Urinary bladder (tissue), 4 donors: Measurements from ENCODE around the gene FRAS1. TPM values are rescaled to one million over a fixed set of nuclear protein-coding genes. Genes with fewer than 3 reads are reported as not detected.
"Not testable (repeated sequence)": the region's sequence is repeated elsewhere in the genome, so short reads cannot be mapped to it uniquely, and the experiment has no call there.

Experiments
- DNase-seq: peaks from one replicate; pipeline ENCODE4 v3.0.0-alpha.2; 2015; ENCODE audit errors: extremely low spot score
- H3K27ac ChIP-seq: one replicate; pipeline ENCODE4 v1.5.1; 2013; ENCODE audit warnings: low read depth, mild to moderate bottlenecking, moderate library complexity
- H3K36me3 ChIP-seq: one replicate; pipeline ENCODE4 v1.6.1; 2013; ENCODE audit warnings: mild to moderate bottlenecking, moderate library complexity; ENCODE audit not compliant: insufficient read depth
- H3K4me1 ChIP-seq: one replicate; pipeline ENCODE4 v1.6.1; 2013; ENCODE audit warnings: mild to moderate bottlenecking, moderate library complexity; ENCODE audit not compliant: insufficient read depth
- H3K4me3 ChIP-seq: one replicate; pipeline ENCODE4 v1.5.1; 2013; ENCODE audit warnings: low read depth, low read length
- WGBS: extraction: QIAGEN DNeasy Blood & Tissue Kit; methylation state at CpG from one replicate; pipeline ENCODE4 v1.1.7; 2013; 5-methylcytosine and 5-hydroxymethylcytosine counted together
- polyA plus RNA-seq: library from polyadenylated mRNA; stranded (reverse); fragments of 200-250 nt; gene quantifications from one replicate; pipeline ENCODE4 v1.2.3, GENCODE V29; 2013
- total RNA-seq: library from RNA; depleted of rRNA; stranded (reverse); fragments of >200 nt; gene quantifications from one replicate; pipeline ENCODE4 v1.2.3, GENCODE V29; 2014
- donor health status: healthy with polysubstance abuse.
- donor health status: healthy.

The FRAS1 gene
- total and polyA plus RNA-seq, 2 donors, result 0.27 to 20.5 TPM

- no peak overlapping the region for H3K27ac ChIP-seq
- H3K4me3 ChIP-seq, result no peak overlapping the region
- no peaks in the 10 kb centered on the region for H3K4me1 ChIP-seq
- no peak for DNase-seq
- 75% methylated on average over 5 of the region's 5 CpGs for WGBS
- no peaks in the 10 kb centered on the region for H3K36me3 ChIP-seq
Observed at GRCh38 chr4:78174891-78175290, 117.8 kb downstream of the FRAS1 start.

- 68% methylated on average over 2 of the region's 2 CpGs for WGBS
Observed at GRCh38 chr4:78179196-78179595, 122.1 kb downstream of the FRAS1 start.

GRCh38 chr4:78181681-78182234 lies 124.6 kb downstream of the FRAS1 start:
- H3K4me3 ChIP-seq, H3K4me1 ChIP-seq, H3K36me3 ChIP-seq, H3K27ac ChIP-seq, DNase-seq: not testable (repeated sequence)
- WGBS, result 98% methylated on average over 36 of the region's 36 CpGs

More at GRCh38 chr4:78179196-78179595, 122.1 kb downstream of the FRAS1 start:
- DNase-seq, result no peak
- no peaks in the 10 kb centered on the region for H3K4me1 ChIP-seq
- H3K27ac ChIP-seq, result no peak overlapping the region
- no peaks in the 10 kb centered on the region for H3K36me3 ChIP-seq
- H3K4me3 ChIP-seq, result no peak overlapping the region

GRCh38 chr4:78184584-78184983 lies 127.5 kb downstream of the FRAS1 start:
- no peak for DNase-seq
- no peaks in the 10 kb centered on the region for H3K36me3 ChIP-seq
- H3K27ac ChIP-seq, result no peak overlapping the region
- no peak overlapping the region for H3K4me3 ChIP-seq
- H3K4me1 ChIP-seq, result no peaks in the 10 kb centered on the region

GRCh38 chr4:78185117-78185516 lies 128.0 kb downstream of the FRAS1 start:
- Histone ChIP-seq H3K36me3 (no peaks in the 10 kb centered on the region), H3K4me3 (no peak overlapping the region), H3K4me1 (no peaks in the 10 kb centered on the region), H3K27ac (no peak overlapping the region)
- WGBS, result 66% methylated on average over 2 of the region's 2 CpGs
- no peak for DNase-seq

- no peak overlapping the region for H3K27ac ChIP-seq
- H3K36me3 ChIP-seq, result no peaks in the 10 kb centered on the region
- no peak overlapping the region for H3K4me3 ChIP-seq
- H3K4me1 ChIP-seq, result no peaks in the 10 kb centered on the region
- no peak for DNase-seq
- WGBS, result 83% methylated on average over 6 of the region's 6 CpGs
Observed at GRCh38 chr4:78186597-78187543, 129.7 kb downstream of the FRAS1 start.

GRCh38 chr4:78190068-78190467 lies 132.9 kb downstream of the FRAS1 start:
- WGBS, result 69% methylated on average over 1 of the region's 1 CpG

GRCh38 chr4:78190595-78190994 lies 133.5 kb downstream of the FRAS1 start:
- no peak overlapping the region for H3K4me3 ChIP-seq
- no peak for DNase-seq
- no peak overlapping the region for H3K27ac ChIP-seq
- no peaks in the 10 kb centered on the region for H3K36me3 ChIP-seq
- no peaks in the 10 kb centered on the region for H3K4me1 ChIP-seq

More at GRCh38 chr4:78190068-78190467, 132.9 kb downstream of the FRAS1 start:
- Histone ChIP-seq H3K36me3 (no peaks in the 10 kb centered on the region), H3K4me1 (no peaks in the 10 kb centered on the region), H3K27ac (no peak overlapping the region), H3K4me3 (no peak overlapping the region)
- no peak for DNase-seq

- no peak overlapping the region for H3K4me3 ChIP-seq
- H3K27ac ChIP-seq, result no peak overlapping the region
- DNase-seq, result no peak
- H3K4me1 ChIP-seq, result no peaks in the 10 kb centered on the region
- 84% methylated on average over 4 of the region's 4 CpGs for WGBS
- H3K36me3 ChIP-seq, result no peaks in the 10 kb centered on the region
Observed at GRCh38 chr4:78197947-78198346, 140.8 kb downstream of the FRAS1 start.

- Histone ChIP-seq H3K27ac (no peak overlapping the region), H3K4me3 (no peak overlapping the region), H3K4me1 (no peaks in the 10 kb centered on the region), H3K36me3 (no peaks in the 10 kb centered on the region)
- WGBS, result 84% methylated on average over 1 of the region's 1 CpG
- DNase-seq, result no peak
Observed at GRCh38 chr4:78199984-78200383, 142.9 kb downstream of the FRAS1 start.

GRCh38 chr4:78200949-78201348 lies 143.8 kb downstream of the FRAS1 start:
- no peak overlapping the region for H3K4me3 ChIP-seq
- H3K4me1 ChIP-seq, result no peaks in the 10 kb centered on the region
- no peaks in the 10 kb centered on the region for H3K36me3 ChIP-seq
- H3K27ac ChIP-seq, result no peak overlapping the region
- WGBS, result 56% methylated on average over 1 of the region's 1 CpG
- no peak for DNase-seq

GRCh38 chr4:78204176-78204575 lies 147.1 kb downstream of the FRAS1 start:
- no peaks in the 10 kb centered on the region for H3K4me1 ChIP-seq
- no peak for DNase-seq
- H3K27ac ChIP-seq, result no peak overlapping the region
- H3K36me3 ChIP-seq, result no peaks in the 10 kb centered on the region
- no peak overlapping the region for H3K4me3 ChIP-seq
- 67% methylated on average over 2 of the region's 2 CpGs for WGBS

- Histone ChIP-seq H3K27ac (no peak overlapping the region), H3K36me3 (no peaks in the 10 kb centered on the region), H3K4me1 (no peaks in the 10 kb centered on the region), H3K4me3 (no peak overlapping the region)
- 69% methylated on average over 2 of the region's 2 CpGs for WGBS
- no peak for DNase-seq
Observed at GRCh38 chr4:78205591-78205990, 148.5 kb downstream of the FRAS1 start.

- Histone ChIP-seq H3K36me3 (no peaks in the 10 kb centered on the region), H3K4me3 (no peak overlapping the region), H3K27ac (no peak overlapping the region), H3K4me1 (no peaks in the 10 kb centered on the region)
- DNase-seq, result no peak
- 83% methylated on average over 3 of the region's 3 CpGs for WGBS
Observed at GRCh38 chr4:78207541-78207940, 150.4 kb downstream of the FRAS1 start.
